ENCODE measurements around the gene DMKN.

GRCh38 chr19:35516310-35516709, 2.9 kb upstream of the DMKN start:
- TF ChIP-seq ARNTL (CRISPR knock-in tag; IDR thresholded peaks at IDR 0.05; ENCODE audit: borderline replicate concordance, low read depth) (no peak), OSR1 (CRISPR knock-in tag; IDR thresholded peaks at IDR 0.05) (no peak), ZC3H10 (CRISPR knock-in tag; IDR thresholded peaks at IDR 0.05) (no peak), ZNF70 (CRISPR knock-in tag; IDR thresholded peaks at IDR 0.05) (no peak), ZFP30 (CRISPR knock-in tag; IDR thresholded peaks at IDR 0.05) (no peak), TCF4 (CRISPR knock-in tag; IDR thresholded peaks at IDR 0.05; ENCODE audit: borderline replicate concordance) (no peak), CSRNP3 (CRISPR knock-in tag; IDR thresholded peaks at IDR 0.05) (no peak), PATZ1 (CRISPR knock-in tag; IDR thresholded peaks at IDR 0.05; ENCODE audit: borderline replicate concordance) (no peak), RARB (CRISPR knock-in tag; IDR thresholded peaks at IDR 0.05) (no peak), CREB5 (CRISPR knock-in tag; IDR thresholded peaks at IDR 0.05; ENCODE audit: low read depth) (no peak), ZNF565 (CRISPR knock-in tag; conservative IDR thresholded peaks at IDR 0.05; ENCODE audit: low read depth) (no peak), PPARA (CRISPR knock-in tag; IDR thresholded peaks at IDR 0.05; ENCODE audit: borderline replicate concordance) (no peak), POU6F1 (CRISPR knock-in tag; IDR thresholded peaks at IDR 0.05; ENCODE audit: borderline replicate concordance, low read depth) (no peak)

Data from SK-N-SH treated with all-trans-retinoic acid at 6 μM for 48 hours (cell line).